Erythroblast (primary cell): ENCODE results near the gene PACS2.

ENCODE experiments used
- GATA1 ChIP-seq: IDR thresholded peaks from 2 replicates; pipeline ENCODE4 v1.6.1; 2011; ENCODE audit warnings: low read depth, mild to moderate bottlenecking, control low read depth, low read length, moderate library complexity
- POLR2A ChIP-seq: IDR thresholded peaks from 2 replicates; pipeline ENCODE4 v1.6.1; 2011; ENCODE audit warnings: mild to moderate bottlenecking, low read length

DNA sequence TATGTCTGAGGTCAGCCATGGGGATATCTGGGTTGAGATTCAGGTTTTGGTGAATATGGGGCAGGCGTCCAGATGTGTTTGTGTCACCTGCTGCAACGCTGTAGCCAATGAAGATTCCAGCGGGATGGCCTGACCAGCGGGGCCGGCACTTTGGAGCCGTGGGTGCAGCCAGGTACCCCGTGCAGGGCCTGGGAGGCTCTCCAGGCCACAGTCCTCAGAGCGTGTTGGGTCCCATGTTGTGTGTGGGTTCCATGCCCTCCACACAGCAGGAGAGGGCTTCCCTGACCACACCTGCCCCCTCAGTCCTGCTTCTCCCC is 80.9 kb downstream of the PACS2 start:
- no peak for TF ChIP-seq POLR2A
- TF ChIP-seq GATA1: no peak
